Measurements from ENCODE around the gene RSRC1.

DNA sequence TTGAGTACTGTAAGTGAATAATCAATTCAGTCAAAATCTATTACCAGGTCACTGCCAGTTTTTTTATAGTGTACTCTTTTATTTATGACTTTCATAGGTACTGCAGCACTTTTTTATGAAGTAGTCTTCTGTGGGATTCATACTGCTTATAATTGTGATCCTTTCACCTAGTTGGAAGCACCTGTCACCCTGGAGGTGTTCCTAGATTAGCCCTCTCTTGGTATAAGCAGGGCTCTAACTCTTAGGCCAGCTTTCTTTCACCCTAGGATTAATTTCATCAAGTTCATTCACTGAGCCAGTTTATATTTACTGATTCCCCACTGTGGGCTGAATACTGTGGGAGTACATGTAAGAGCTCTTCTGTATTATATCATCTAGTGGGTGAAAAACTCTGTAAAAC is 395.2 kb downstream of the RSRC1 start:
- no peak for TF ChIP-seq EZH2 (IDR thresholded peaks at IDR 0.05; ENCODE audit: borderline replicate concordance)
- no peak for TF ChIP-seq CTCF (IDR thresholded peaks at IDR 0.05; ENCODE audit: poor library complexity)

Measured in hepatocyte (in vitro differentiated cells).